CD4-positive, alpha-beta T cell treated with Interleukin-17A for 4 hours (primary cell): ENCODE measurements around the gene KRT71.

Source experiments
- DNase-seq: peaks from one replicate; pipeline ENCODE4 v3.0.0-alpha.2; 2020; ENCODE audit warnings: mixed read lengths

The KRT71 gene

GRCh38 chr12:52495389-52495788 is 57.6 kb downstream of the KRT71 start:
- DNase-seq, result no peak

- DNase-seq, result no peak
These were observed 58.4 kb downstream of the KRT71 start for GRCh38 chr12:52494518-52494917.

DNA sequence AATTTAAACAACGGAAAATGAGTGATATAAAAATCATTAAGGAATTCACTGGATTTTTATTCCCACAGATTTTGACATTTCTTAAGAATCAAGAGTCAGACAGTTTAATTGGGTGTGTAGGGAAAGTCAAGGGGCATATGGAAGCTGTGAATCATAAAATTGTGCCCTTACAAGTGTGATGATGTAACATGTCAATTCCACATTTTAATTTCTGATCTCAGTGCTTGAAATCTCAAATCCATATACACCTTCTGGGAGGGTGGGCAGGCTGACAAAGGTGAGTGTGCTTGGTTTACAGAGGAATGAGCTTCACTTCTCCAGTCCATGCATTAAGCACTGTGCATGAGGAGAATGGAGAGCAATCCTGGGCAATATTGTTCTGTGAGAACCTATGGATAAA is 58.8 kb downstream of the KRT71 start:
- DNase-seq, result no peak
